Measurements from ENCODE around the gene ADD1. TPM values are rescaled to one million over a fixed set of nuclear protein-coding genes. Genes with fewer than 3 reads are reported as not detected.

ADD1 gene
- total RNA-seq, 1 experiment from 2014 or later: 232 TPM

- BruUV-seq (replicated peaks): no TSS peak
- H3K4me1 ChIP-seq (ENCODE audit: insufficient read depth, low read length, poor library complexity, severe bottlenecking): no peaks in the 10 kb centered on the region
- ChIA-PET POLR2A (ENCODE audit: low non-redundant PET) (no interaction called here), CTCF (no interaction called here)
- DNase-seq (ENCODE audit: low spot score): no peak
- peaks cover 69% of the 10 kb centered on the region for H3K36me3 ChIP-seq (ENCODE audit: insufficient read depth, low read length, poor library complexity, severe bottlenecking)
- intact Hi-C loops (cut with micrococcal nuclease; ENCODE audit: unreplicated experiment): no loop called here
- H3K27me3 ChIP-seq (replicated peaks; ENCODE audit: insufficient read depth, low read depth, low read length, poor library complexity): no peaks in the 10 kb centered on the region
- H3K9me3 ChIP-seq (ENCODE audit: low read depth, low read length, poor library complexity, severe bottlenecking): no peaks in the 10 kb centered on the region
- no peak overlapping the region for H3K27ac ChIP-seq (ENCODE audit: low read depth, low read length, poor library complexity, severe bottlenecking)
- no peak for TF ChIP-seq EZH2 (IDR thresholded peaks at IDR 0.05; ENCODE audit: borderline replicate concordance, low read depth, low read length, poor library complexity, severe bottlenecking)
- TF ChIP-seq CTCF (conservative IDR thresholded peaks at IDR 0.05; ENCODE audit: low read depth, low read length): no peak
- H3K4me3 ChIP-seq (ENCODE audit: low read depth, low read length, poor library complexity, severe bottlenecking): no peak overlapping the region
These were observed 58.5 kb downstream of the ADD1 start for GRCh38 chr4:2902126-2902525.

- no peaks in the 10 kb centered on the region for H3K27me3 ChIP-seq (replicated peaks; ENCODE audit: insufficient read depth, low read depth, low read length, poor library complexity)
- BruUV-seq (replicated peaks): no TSS peak
- no peak overlapping the region for H3K27ac ChIP-seq (ENCODE audit: low read depth, low read length, poor library complexity, severe bottlenecking)
- no peaks in the 10 kb centered on the region for H3K9me3 ChIP-seq (ENCODE audit: low read depth, low read length, poor library complexity, severe bottlenecking)
- no peaks in the 10 kb centered on the region for H3K4me1 ChIP-seq (ENCODE audit: insufficient read depth, low read length, poor library complexity, severe bottlenecking)
- no peak overlapping the region for H3K4me3 ChIP-seq (ENCODE audit: low read depth, low read length, poor library complexity, severe bottlenecking)
- DNase-seq (ENCODE audit: low spot score): no peak
- POLR2A ChIA-PET (ENCODE audit: low non-redundant PET): no interaction called here
- CTCF ChIA-PET: no interaction called here
- TF ChIP-seq CTCF (conservative IDR thresholded peaks at IDR 0.05; ENCODE audit: low read depth, low read length) (no peak), EZH2 (IDR thresholded peaks at IDR 0.05; ENCODE audit: borderline replicate concordance, low read depth, low read length, poor library complexity, severe bottlenecking) (no peak)
- intact Hi-C loops (cut with micrococcal nuclease; ENCODE audit: unreplicated experiment): no loop called here
- peaks cover 69% of the 10 kb centered on the region for H3K36me3 ChIP-seq (ENCODE audit: insufficient read depth, low read length, poor library complexity, severe bottlenecking)
These were observed 61.9 kb downstream of the ADD1 start for GRCh38 chr4:2905544-2905943.

DNA sequence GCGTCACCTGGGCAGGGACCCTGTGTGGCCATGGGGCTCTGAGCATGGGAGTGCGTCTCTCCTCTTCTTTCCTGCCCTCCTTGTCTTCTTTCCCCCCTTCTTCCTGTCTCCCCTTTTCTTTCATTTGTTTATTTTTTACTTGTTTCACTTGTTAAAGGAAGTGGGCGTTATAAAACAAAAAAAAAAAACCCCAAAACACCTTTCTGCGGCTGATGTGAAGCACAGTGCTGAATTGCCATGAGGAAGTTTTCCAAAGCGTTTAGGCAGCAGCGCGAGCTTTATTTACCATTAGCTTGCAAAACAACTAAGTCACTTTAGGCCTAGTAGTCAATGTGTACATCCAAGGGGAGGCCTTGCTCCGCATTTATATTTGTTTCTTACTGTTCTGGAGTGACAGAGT, 62.6 kb downstream of the ADD1 start:
- DNase-seq (ENCODE audit: low spot score): no peak
- no peak overlapping the region for H3K27ac ChIP-seq (ENCODE audit: low read depth, low read length, poor library complexity, severe bottlenecking)
- H3K4me1 ChIP-seq (ENCODE audit: insufficient read depth, low read length, poor library complexity, severe bottlenecking): no peaks in the 10 kb centered on the region
- H3K27me3 ChIP-seq (replicated peaks; ENCODE audit: insufficient read depth, low read depth, low read length, poor library complexity): no peaks in the 10 kb centered on the region
- intact Hi-C loops (cut with micrococcal nuclease; ENCODE audit: unreplicated experiment): no loop called here
- ChIA-PET POLR2A (ENCODE audit: low non-redundant PET) (no interaction called here), CTCF (no interaction called here)
- peaks cover 66% of the 10 kb centered on the region for H3K36me3 ChIP-seq (ENCODE audit: insufficient read depth, low read length, poor library complexity, severe bottlenecking)
- no peak for TF ChIP-seq CTCF (conservative IDR thresholded peaks at IDR 0.05; ENCODE audit: low read depth, low read length)
- TF ChIP-seq EZH2 (IDR thresholded peaks at IDR 0.05; ENCODE audit: borderline replicate concordance, low read depth, low read length, poor library complexity, severe bottlenecking): no peak
- no peak overlapping the region for H3K4me3 ChIP-seq (ENCODE audit: low read depth, low read length, poor library complexity, severe bottlenecking)
- BruUV-seq (replicated peaks): no TSS peak
- no peaks in the 10 kb centered on the region for H3K9me3 ChIP-seq (ENCODE audit: low read depth, low read length, poor library complexity, severe bottlenecking)
